ENCODE data around the gene STRIP2. TPM values are rescaled to one million over a fixed set of nuclear protein-coding genes. Genes with fewer than 3 reads are reported as not detected.

Gene STRIP2
- total and polyA plus RNA-seq, 9 donors: 5.1 to 10.1 (median 6.2) TPM

- H3K4me3 ChIP-seq (ENCODE audit: low read length): no peak overlapping the region
- H3K9me3 ChIP-seq (replicated peaks; ENCODE audit: control insufficient read depth, low read depth, low read length): no peaks in the 10 kb centered on the region
- 90% methylated on average over 4 of the region's 5 CpGs for WGBS (ENCODE audit: insufficient coverage)
- H3K4me1 ChIP-seq (ENCODE audit: control insufficient read depth, insufficient read depth, low read length): no peaks in the 10 kb centered on the region
- H3K27ac ChIP-seq (ENCODE audit: low read length): no peak overlapping the region
- no peaks in the 10 kb centered on the region for H3K27me3 ChIP-seq (ENCODE audit: control insufficient read depth, insufficient read depth, low read length)
- no peak for DNase-seq
- no peaks in the 10 kb centered on the region for H3K36me3 ChIP-seq (ENCODE audit: control insufficient read depth, insufficient read depth, low read length)
These were observed 17.2 kb upstream of the STRIP2 start for GRCh38 chr7:129417073-129417472.

GRCh38 chr7:129421717-129422250 lies 12.4 kb upstream of the STRIP2 start:
- Histone ChIP-seq H3K4me3 (ENCODE audit: low read length) (no peak overlapping the region), H3K4me1 (ENCODE audit: control insufficient read depth, insufficient read depth, low read length) (no peaks in the 10 kb centered on the region), H3K27ac (ENCODE audit: low read length) (no peak overlapping the region), H3K36me3 (ENCODE audit: control insufficient read depth, insufficient read depth, low read length) (peaks cover 3% of the 10 kb centered on the region), H3K9me3 (replicated peaks; ENCODE audit: control insufficient read depth, low read depth, low read length) (no peaks in the 10 kb centered on the region), H3K27me3 (ENCODE audit: control insufficient read depth, insufficient read depth, low read length) (no peaks in the 10 kb centered on the region)
- no peak for DNase-seq
- no CpG with 5 or more reads among the region's 2 CpGs for WGBS (ENCODE audit: insufficient coverage)

- WGBS (ENCODE audit: insufficient coverage): no CpG with 5 or more reads among the region's 4 CpGs
- H3K36me3 ChIP-seq (ENCODE audit: control insufficient read depth, insufficient read depth, low read length): peaks cover 4% of the 10 kb centered on the region
- no peaks in the 10 kb centered on the region for H3K9me3 ChIP-seq (replicated peaks; ENCODE audit: control insufficient read depth, low read depth, low read length)
- no peaks in the 10 kb centered on the region for H3K4me1 ChIP-seq (ENCODE audit: control insufficient read depth, insufficient read depth, low read length)
- no peak overlapping the region for H3K27ac ChIP-seq (ENCODE audit: low read length)
- H3K27me3 ChIP-seq (ENCODE audit: control insufficient read depth, insufficient read depth, low read length): no peaks in the 10 kb centered on the region
- DNase-seq: no peak
- H3K4me3 ChIP-seq (ENCODE audit: low read length): no peak overlapping the region
These were observed 11.5 kb upstream of the STRIP2 start for GRCh38 chr7:129422727-129423126.

GRCh38 chr7:129423700-129424410 lies 10.4 kb upstream of the STRIP2 start:
- no peaks in the 10 kb centered on the region for H3K27me3 ChIP-seq (ENCODE audit: control insufficient read depth, insufficient read depth, low read length)
- WGBS (ENCODE audit: insufficient coverage): 100% methylated on average over 1 of the region's 2 CpGs
- no peak overlapping the region for H3K27ac ChIP-seq (ENCODE audit: low read length)
- no peaks in the 10 kb centered on the region for H3K9me3 ChIP-seq (replicated peaks; ENCODE audit: control insufficient read depth, low read depth, low read length)
- no peaks in the 10 kb centered on the region for H3K4me1 ChIP-seq (ENCODE audit: control insufficient read depth, insufficient read depth, low read length)
- peaks cover 4% of the 10 kb centered on the region for H3K36me3 ChIP-seq (ENCODE audit: control insufficient read depth, insufficient read depth, low read length)
- DNase-seq: peak; percentile 19
- no peak overlapping the region for H3K4me3 ChIP-seq (ENCODE audit: low read length)

- no peaks in the 10 kb centered on the region for H3K9me3 ChIP-seq (replicated peaks; ENCODE audit: control insufficient read depth, low read depth, low read length)
- no peaks in the 10 kb centered on the region for H3K27me3 ChIP-seq (ENCODE audit: control insufficient read depth, insufficient read depth, low read length)
- H3K27ac ChIP-seq (ENCODE audit: low read length): no peak overlapping the region
- DNase-seq: no peak
- no peaks in the 10 kb centered on the region for H3K4me1 ChIP-seq (ENCODE audit: control insufficient read depth, insufficient read depth, low read length)
- no peak overlapping the region for H3K4me3 ChIP-seq (ENCODE audit: low read length)
- H3K36me3 ChIP-seq (ENCODE audit: control insufficient read depth, insufficient read depth, low read length): peaks cover 4% of the 10 kb centered on the region
These were observed 7.8 kb upstream of the STRIP2 start for GRCh38 chr7:129426482-129426881.

GRCh38 chr7:129427526-129428045 lies 6.6 kb upstream of the STRIP2 start:
- no CpG with 5 or more reads among the region's 2 CpGs for WGBS (ENCODE audit: insufficient coverage)
- H3K9me3 ChIP-seq (replicated peaks; ENCODE audit: control insufficient read depth, low read depth, low read length): no peaks in the 10 kb centered on the region
- H3K27me3 ChIP-seq (ENCODE audit: control insufficient read depth, insufficient read depth, low read length): peaks cover 4% of the 10 kb centered on the region
- H3K27ac ChIP-seq (ENCODE audit: low read length): no peak overlapping the region
- peaks cover 4% of the 10 kb centered on the region for H3K36me3 ChIP-seq (ENCODE audit: control insufficient read depth, insufficient read depth, low read length)
- no peak for DNase-seq
- no peaks in the 10 kb centered on the region for H3K4me1 ChIP-seq (ENCODE audit: control insufficient read depth, insufficient read depth, low read length)
- no peak overlapping the region for H3K4me3 ChIP-seq (ENCODE audit: low read length)

GRCh38 chr7:129431911-129432643 lies 2.2 kb upstream of the STRIP2 start:
- Histone ChIP-seq H3K27me3 (ENCODE audit: control insufficient read depth, insufficient read depth, low read length) (peaks cover 15% of the 10 kb centered on the region), H3K4me3 (ENCODE audit: low read length) (no peak overlapping the region), H3K36me3 (ENCODE audit: control insufficient read depth, insufficient read depth, low read length) (peaks cover 1% of the 10 kb centered on the region), H3K9me3 (replicated peaks; ENCODE audit: control insufficient read depth, low read depth, low read length) (no peaks in the 10 kb centered on the region), H3K27ac (ENCODE audit: low read length) (no peak overlapping the region), H3K4me1 (ENCODE audit: control insufficient read depth, insufficient read depth, low read length) (peaks cover 16% of the 10 kb centered on the region)
- WGBS (ENCODE audit: insufficient coverage): 83% methylated on average over 1 of the region's 8 CpGs
- DNase-seq: no peak

GRCh38 chr7:129434675-129435318 lies 565 bp downstream of the STRIP2 start:
- WGBS (ENCODE audit: insufficient coverage): 0% methylated on average over 23 of the region's 44 CpGs
- DNase-seq: peak; percentile 15
- peaks cover 16% of the 10 kb centered on the region for H3K4me1 ChIP-seq (ENCODE audit: control insufficient read depth, insufficient read depth, low read length)
- H3K9me3 ChIP-seq (replicated peaks; ENCODE audit: control insufficient read depth, low read depth, low read length): no peaks in the 10 kb centered on the region
- no peaks in the 10 kb centered on the region for H3K36me3 ChIP-seq (ENCODE audit: control insufficient read depth, insufficient read depth, low read length)
- peak overlapping the region; percentile 79 for H3K4me3 ChIP-seq (ENCODE audit: low read length)
- peak overlapping the region; percentile 58 for H3K27ac ChIP-seq (ENCODE audit: low read length)
- H3K27me3 ChIP-seq (ENCODE audit: control insufficient read depth, insufficient read depth, low read length): peaks cover 15% of the 10 kb centered on the region

- WGBS (ENCODE audit: insufficient coverage): no CpG with 5 or more reads among the region's 2 CpGs
- Histone ChIP-seq H3K4me1 (ENCODE audit: control insufficient read depth, insufficient read depth, low read length) (peaks cover 16% of the 10 kb centered on the region), H3K27me3 (ENCODE audit: control insufficient read depth, insufficient read depth, low read length) (peaks cover 15% of the 10 kb centered on the region), H3K27ac (ENCODE audit: low read length) (no peak overlapping the region), H3K9me3 (replicated peaks; ENCODE audit: control insufficient read depth, low read depth, low read length) (no peaks in the 10 kb centered on the region), H3K36me3 (ENCODE audit: control insufficient read depth, insufficient read depth, low read length) (no peaks in the 10 kb centered on the region), H3K4me3 (ENCODE audit: low read length) (peak overlapping the region; percentile 79)
- no peak for DNase-seq
These were observed 1.2 kb downstream of the STRIP2 start for GRCh38 chr7:129435414-129435829.
